H1 (cell line): ENCODE measurements around the gene ARL6IP5. TPM values are rescaled to one million over a fixed set of nuclear protein-coding genes. Genes with fewer than 3 reads are reported as not detected.

Source experiments
- BACH1 ChIP-seq: IDR thresholded peaks from 2 replicates; pipeline ENCODE4 v1.6.1; 2012; ENCODE audit warnings: low read length, improper control_type of control experiment
- CBX5 ChIP-seq: fragments of 300-800, 300-1000 bp; sonication (generic); IDR thresholded peaks from 2 replicates; pipeline ENCODE4 v1.7.1; 2016; ENCODE audit warnings: antibody characterized with exemption, low read length, low read depth
- HDAC2 ChIP-seq, 2 experiments: fragments of 300-600 bp in 1 of 2; sonication (generic) in 1 of 2; IDR thresholded peaks; 2 replicates each; pipeline ENCODE4 v1.6.1; 2011 to 2012; ENCODE audit warnings: low read depth in 2 of 2, low read length in 2 of 2, mild to moderate bottlenecking in 2 of 2, moderate library complexity in 2 of 2, borderline replicate concordance in 1 of 2, inconsistent platforms in 1 of 2
- JUN ChIP-seq: IDR thresholded peaks from 2 replicates; pipeline ENCODE4 v1.6.1; 2011; ENCODE audit warnings: low read depth, mild to moderate bottlenecking, improper control_type of control experiment, low read length
- TBP ChIP-seq: IDR thresholded peaks from 2 replicates; pipeline ENCODE4 v1.6.1; 2011; ENCODE audit warnings: low read depth, low read length, improper control_type of control experiment
- TCF12 ChIP-seq: IDR thresholded peaks from 2 replicates; pipeline ENCODE4 v1.6.1; 2011; ENCODE audit warnings: low read depth, mild to moderate bottlenecking, low read length
- polyA plus RNA-seq, 7 experiments: library from polyadenylated mRNA; depleted of rRNA in 3 of 7; stranded (reverse) in 5 of 7; unstranded in 2 of 7; fragments of >200 nt in 5 of 7; fragments of 200-250 nt in 2 of 7; gene quantifications; 1 replicate in 5 of 7; 2 replicates in 1 of 7; 4 replicates in 1 of 7; pipeline versions ENCODE4 v1.2.1 to v1.2.3, GENCODE V29; 2011 to 2013; ENCODE audit warnings: missing spikeins in 2 of 7, mixed read lengths in 2 of 7
- total RNA-seq: library from RNA; stranded (reverse); fragmentation: NEBNext Ultra II Directional; extraction: Animal tissue kit (Norgen Biotek cat#: 25700); gene quantifications from 2 replicates; pipeline ENCODE4 v1.2.1, GENCODE V29; 2021
- TF ChIP-seq, protein P1 (sequence below), 3 experiments: IDR thresholded peaks; 1 replicate in 2 of 3; 2 replicates in 1 of 3; pipeline versions ENCODE4 v1.5.1 to v1.6.1; 2011; ENCODE audit warnings: low read length in 3 of 3, mild to moderate bottlenecking in 3 of 3, inconsistent platforms in 2 of 3, low read depth in 1 of 3, moderate library complexity in 1 of 3; ENCODE audit not compliant: insufficient read depth in 1 of 3; ENCODE audit errors: control extremely low read depth in 1 of 3

Gene ARL6IP5
- total and polyA plus RNA-seq, 2 of the 8 experiments (the other 6 are each of a cell fraction or from before 2014, with no cell fraction given) = 24.9 to 30.1 TPM

GRCh38 chr3:69119681-69120080 lies 34.9 kb downstream of the ARL6IP5 start (continued):
- TF ChIP-seq, protein P1, sequence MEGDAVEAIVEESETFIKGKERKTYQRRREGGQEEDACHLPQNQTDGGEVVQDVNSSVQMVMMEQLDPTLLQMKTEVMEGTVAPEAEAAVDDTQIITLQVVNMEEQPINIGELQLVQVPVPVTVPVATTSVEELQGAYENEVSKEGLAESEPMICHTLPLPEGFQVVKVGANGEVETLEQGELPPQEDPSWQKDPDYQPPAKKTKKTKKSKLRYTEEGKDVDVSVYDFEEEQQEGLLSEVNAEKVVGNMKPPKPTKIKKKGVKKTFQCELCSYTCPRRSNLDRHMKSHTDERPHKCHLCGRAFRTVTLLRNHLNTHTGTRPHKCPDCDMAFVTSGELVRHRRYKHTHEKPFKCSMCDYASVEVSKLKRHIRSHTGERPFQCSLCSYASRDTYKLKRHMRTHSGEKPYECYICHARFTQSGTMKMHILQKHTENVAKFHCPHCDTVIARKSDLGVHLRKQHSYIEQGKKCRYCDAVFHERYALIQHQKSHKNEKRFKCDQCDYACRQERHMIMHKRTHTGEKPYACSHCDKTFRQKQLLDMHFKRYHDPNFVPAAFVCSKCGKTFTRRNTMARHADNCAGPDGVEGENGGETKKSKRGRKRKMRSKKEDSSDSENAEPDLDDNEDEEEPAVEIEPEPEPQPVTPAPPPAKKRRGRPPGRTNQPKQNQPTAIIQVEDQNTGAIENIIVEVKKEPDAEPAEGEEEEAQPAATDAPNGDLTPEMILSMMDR (IDR thresholded peaks at IDR 0.05; ENCODE audit: control extremely low read depth in 1 of 3, insufficient read depth in 1 of 3, low read depth in 1 of 3, low read length in 3 of 3) = no peak
- TF ChIP-seq TBP (no peak), HDAC2 (IDR thresholded peaks at IDR 0.05; ENCODE audit: borderline replicate concordance in 1 of 2, low read depth in 2 of 2, low read length in 2 of 2) (no peak), CBX5 (no peak), JUN (no peak), BACH1 (no peak), TCF12 (no peak)
